RWPE1 (cell line): ENCODE data around the gene TRPM2.

Experiments
- CTCF ChIA-PET: fragments of 350-600 bp; sonication (Branson Sonifier 250); formaldehyde crosslinking; extraction: SDS; loops from one replicate; lab custom pipeline; 2021; lab: Yijun Ruan, JAX
- POLR2A ChIA-PET: fragments of 400-600 bp; formaldehyde crosslinking; extraction: SDS; loops from one replicate; lab custom pipeline; 2020; ENCODE audit warnings: antibody characterized with exemption; ENCODE audit not compliant: low non-redundant PET; lab: Yijun Ruan, JAX
- DNase-seq: peaks from one replicate; pipeline ENCODE4 v3.0.0; 2012; ENCODE audit warnings: low spot score
- H3K27ac ChIP-seq: fragments of 450-650 bp; 2 replicates; pipeline ENCODE4 v1.5.1; 2017
- TF ChIP-seq, protein P1 (sequence below): fragments of 450-650 bp; conservative IDR thresholded peaks from 2 replicates; pipeline ENCODE4 v1.5.1; 2017; ENCODE audit warnings: low read depth, mild to moderate bottlenecking

TRPM2 gene

GRCh38 chr21:44365251-44365966, 12.0 kb downstream of the TRPM2 start:
- TF ChIP-seq, protein P1, sequence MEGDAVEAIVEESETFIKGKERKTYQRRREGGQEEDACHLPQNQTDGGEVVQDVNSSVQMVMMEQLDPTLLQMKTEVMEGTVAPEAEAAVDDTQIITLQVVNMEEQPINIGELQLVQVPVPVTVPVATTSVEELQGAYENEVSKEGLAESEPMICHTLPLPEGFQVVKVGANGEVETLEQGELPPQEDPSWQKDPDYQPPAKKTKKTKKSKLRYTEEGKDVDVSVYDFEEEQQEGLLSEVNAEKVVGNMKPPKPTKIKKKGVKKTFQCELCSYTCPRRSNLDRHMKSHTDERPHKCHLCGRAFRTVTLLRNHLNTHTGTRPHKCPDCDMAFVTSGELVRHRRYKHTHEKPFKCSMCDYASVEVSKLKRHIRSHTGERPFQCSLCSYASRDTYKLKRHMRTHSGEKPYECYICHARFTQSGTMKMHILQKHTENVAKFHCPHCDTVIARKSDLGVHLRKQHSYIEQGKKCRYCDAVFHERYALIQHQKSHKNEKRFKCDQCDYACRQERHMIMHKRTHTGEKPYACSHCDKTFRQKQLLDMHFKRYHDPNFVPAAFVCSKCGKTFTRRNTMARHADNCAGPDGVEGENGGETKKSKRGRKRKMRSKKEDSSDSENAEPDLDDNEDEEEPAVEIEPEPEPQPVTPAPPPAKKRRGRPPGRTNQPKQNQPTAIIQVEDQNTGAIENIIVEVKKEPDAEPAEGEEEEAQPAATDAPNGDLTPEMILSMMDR: no peak
- H3K27ac ChIP-seq: no peak overlapping the region
- POLR2A ChIA-PET: no interaction called here
- CTCF ChIA-PET: no interaction called here
- DNase-seq: no peak

DNA sequence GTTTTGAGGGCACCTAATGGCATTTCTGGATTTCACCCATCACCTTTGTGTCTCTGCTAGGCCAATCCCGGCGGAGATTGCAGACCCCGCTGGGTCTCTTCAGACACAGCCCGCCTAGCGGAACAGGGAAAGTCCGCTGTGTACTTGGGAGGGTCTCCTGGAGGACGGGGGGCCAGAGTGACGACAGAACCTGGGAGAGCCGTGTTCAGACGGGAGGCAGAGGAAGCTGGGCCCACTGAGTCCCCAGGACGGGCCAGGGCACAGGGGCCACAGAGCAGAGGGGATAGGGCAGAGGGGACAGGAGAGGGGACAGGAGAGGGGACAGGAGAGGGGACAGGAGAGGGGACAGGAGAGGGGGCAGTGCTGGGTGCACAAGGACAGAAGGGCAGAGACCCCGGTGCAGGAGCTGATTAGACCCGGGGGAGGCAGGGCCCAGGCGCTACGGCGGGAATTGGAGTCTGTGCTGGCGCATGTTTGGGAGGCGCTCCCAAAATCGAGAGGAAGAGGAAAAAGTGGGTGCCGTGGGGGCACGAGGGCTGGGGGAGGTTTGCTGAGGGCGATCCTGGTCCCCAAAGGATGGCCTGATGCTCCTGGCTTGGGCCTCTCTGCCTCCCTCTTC, 12.7 kb downstream of the TRPM2 start:
- no peak overlapping the region for H3K27ac ChIP-seq
- DNase-seq: no peak
- TF ChIP-seq, protein P1: no peak
- CTCF ChIA-PET: no interaction called here
- POLR2A ChIA-PET: no interaction called here

DNA sequence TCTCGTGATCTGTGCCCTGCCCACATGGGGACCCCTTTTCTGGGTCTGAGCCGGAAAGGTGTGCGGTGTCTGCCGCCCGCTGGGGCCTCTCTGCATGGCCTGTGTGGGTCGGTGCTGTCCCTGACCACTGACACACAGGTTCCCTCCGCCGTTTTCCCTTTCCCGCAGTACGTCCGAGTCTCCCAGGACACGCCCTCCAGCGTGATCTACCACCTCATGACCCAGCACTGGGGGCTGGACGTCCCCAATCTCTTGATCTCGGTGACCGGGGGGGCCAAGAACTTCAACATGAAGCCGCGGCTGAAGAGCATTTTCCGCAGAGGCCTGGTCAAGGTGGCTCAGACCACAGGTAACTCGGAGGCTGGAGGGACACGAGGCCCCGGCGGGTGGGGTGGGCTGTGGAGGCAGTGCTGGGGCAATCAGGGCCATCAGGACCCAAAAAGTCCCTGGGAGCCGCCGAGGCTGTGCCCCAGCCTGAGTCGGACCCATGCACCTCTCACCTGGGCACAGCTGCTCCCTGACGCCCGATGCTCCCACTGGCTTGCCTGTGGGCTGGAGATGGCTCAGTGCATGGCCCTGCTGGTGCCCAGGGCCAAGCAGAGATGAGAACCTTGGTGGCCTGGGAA, 13.3 kb downstream of the TRPM2 start:
- POLR2A ChIA-PET: no interaction called here

DNA sequence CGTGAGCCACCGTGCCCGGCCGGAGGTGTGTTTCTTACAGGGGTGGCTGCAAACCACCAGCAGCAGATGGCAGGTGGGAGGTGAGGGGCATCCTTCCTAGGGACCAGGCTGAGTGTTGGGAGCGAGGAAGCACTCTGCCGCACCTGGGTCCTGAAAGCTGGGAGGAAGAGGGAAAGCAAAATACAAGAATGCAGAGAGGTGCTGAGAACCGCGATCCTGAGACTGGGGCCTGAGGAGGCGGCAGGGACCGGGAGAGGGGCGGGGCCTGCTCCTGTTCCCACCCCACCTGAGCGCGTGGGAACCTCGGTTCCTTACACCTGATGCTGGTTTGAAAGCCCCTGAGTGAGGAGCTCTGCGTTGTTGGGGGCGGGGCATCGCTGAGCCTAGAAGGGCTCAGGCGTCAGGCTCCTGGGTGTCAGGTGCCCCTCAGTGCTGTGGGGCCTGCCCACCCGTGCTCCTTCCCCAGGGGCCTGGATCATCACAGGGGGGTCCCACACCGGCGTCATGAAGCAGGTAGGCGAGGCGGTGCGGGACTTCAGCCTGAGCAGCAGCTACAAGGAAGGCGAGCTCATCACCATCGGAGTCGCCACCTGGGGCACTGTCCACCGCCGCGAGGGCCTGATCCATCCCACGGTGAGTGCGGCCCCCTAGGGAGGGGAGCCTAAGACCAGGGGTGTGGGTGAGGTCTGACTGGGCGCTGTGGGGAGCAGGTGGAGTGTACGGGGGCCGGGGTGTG, 15.5 kb downstream of the TRPM2 start:
- TF ChIP-seq, protein P1: no peak
- POLR2A ChIA-PET: no interaction called here
- DNase-seq: no peak
- no peak overlapping the region for H3K27ac ChIP-seq
- CTCF ChIA-PET: no interaction called here

More for the DNA sequence above, 13.3 kb downstream of the TRPM2 start:
- CTCF ChIA-PET: no interaction called here
- DNase-seq: no peak
- H3K27ac ChIP-seq: no peak overlapping the region
- TF ChIP-seq, protein P1: no peak

DNA sequence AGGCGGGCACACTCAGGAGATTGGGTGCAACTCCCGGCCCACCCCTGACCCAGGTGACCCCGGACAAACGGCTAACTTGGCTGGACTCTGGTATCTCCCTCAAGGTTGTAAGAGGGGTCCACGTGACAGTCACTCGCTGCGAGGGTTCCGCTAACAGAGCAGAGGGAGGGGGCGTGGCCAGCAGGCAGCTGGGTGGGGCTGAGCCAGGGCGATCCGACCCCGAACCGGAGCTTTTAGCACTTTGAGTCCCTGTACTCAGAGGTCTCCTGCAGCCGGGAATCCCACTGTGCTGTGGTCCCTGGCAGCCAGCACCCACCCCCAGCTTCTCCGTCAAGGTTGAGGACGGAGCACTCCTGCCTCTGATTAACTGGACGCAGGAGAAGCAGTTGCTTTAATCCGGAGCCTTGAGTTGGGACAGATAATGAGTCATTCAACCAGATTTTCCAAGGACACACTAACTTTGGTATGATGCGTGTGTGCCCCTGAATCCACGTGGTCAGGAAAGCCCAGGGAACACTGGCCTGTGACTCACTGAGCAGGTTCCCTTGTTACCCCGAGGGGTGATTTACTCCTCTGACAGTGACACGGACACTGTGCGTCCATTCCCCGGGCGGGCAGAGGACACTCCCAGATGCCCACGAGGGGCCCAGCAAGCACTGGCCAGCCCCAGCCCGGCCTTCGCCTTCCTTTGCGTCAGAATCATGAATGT, 16.8 kb downstream of the TRPM2 start:
- peak; percentile 73 for DNase-seq
- ChIA-PET CTCF (no interaction called here), POLR2A (no interaction called here)
- H3K27ac ChIP-seq: no peak overlapping the region
- TF ChIP-seq, protein P1: no peak
